SK-N-SH (cell line): ENCODE data around the gene SMLR1. TPM values are rescaled to one million over a fixed set of nuclear protein-coding genes. Genes with fewer than 3 reads are reported as not detected.
A peak's percentile ranks its signal among the peaks of the same experiment; 100 is the strongest.

ENCODE experiments used
- CTCF ChIA-PET: fragments of 300-600, 350-600 bp; formaldehyde crosslinking; extraction: SDS; loops from one replicate; lab custom pipeline; 2021; lab: Yijun Ruan, JAX
- POLR2A ChIA-PET: fragments of 350-600 bp; sonication (Branson Sonifier 250); formaldehyde crosslinking; extraction: SDS; loops from one replicate; lab custom pipeline; 2020; ENCODE audit warnings: antibody characterized with exemption, inconsistent platforms; lab: Yijun Ruan, JAX
- DNase-seq: peaks from one replicate; pipeline ENCODE4 v3.0.0; 2012
- H2AFZ ChIP-seq: fragments of 200-600 bp; sonication (generic); 2 replicates; pipeline ENCODE4 v1.8.1; 2016; ENCODE audit warnings: antibody characterized with exemption, mild to moderate bottlenecking, low read depth
- H3F3A ChIP-seq: fragments of 200-600 bp; sonication (generic); replicated peaks from 2 replicates; pipeline ENCODE3; 2016; ENCODE audit warnings: antibody characterized with exemption, mild to moderate bottlenecking; ENCODE audit not compliant: insufficient read depth
- H3K27ac ChIP-seq, 2 experiments: fragments of 200-500 bp in 1 of 2; fragments of 200-600 bp in 1 of 2; sonication (Bioruptor generic) in 1 of 2; sonication (generic), shearing (Covaris generic) in 1 of 2; 2 replicates each; pipeline versions ENCODE4 v1.5.1 to v1.6.1; 2014 to 2016; ENCODE audit warnings: low read depth in 2 of 2, inconsistent platforms in 1 of 2, low read length in 1 of 2, mild to moderate bottlenecking in 1 of 2, mixed read lengths in 1 of 2
- H3K27me3 ChIP-seq: fragments of 200-600 bp; sonication (generic), shearing (Covaris generic); 2 replicates; pipeline ENCODE4 v1.6.1; 2016; ENCODE audit warnings: mixed run types; ENCODE audit not compliant: insufficient read depth
- H3K36me3 ChIP-seq, 2 experiments: fragments of 200-500 bp in 1 of 2; fragments of 200-600 bp in 1 of 2; sonication (Bioruptor generic) in 1 of 2; sonication (generic) in 1 of 2; replicated peaks in 1 of 2; 2 replicates each; pipeline versions ENCODE3 to v1.5.1; 2014 to 2016; ENCODE audit warnings: low read length in 1 of 2, mild to moderate bottlenecking in 1 of 2; ENCODE audit not compliant: insufficient read depth in 2 of 2, control insufficient read depth in 1 of 2
- H3K4me1 ChIP-seq, 2 experiments: fragments of 200-500 bp in 1 of 2; fragments of 200-600 bp in 1 of 2; sonication (Bioruptor generic) in 1 of 2; sonication (generic), shearing (Covaris generic) in 1 of 2; 2 replicates each; pipeline versions ENCODE4 v1.5.1 to v1.6.1; 2014 to 2016; ENCODE audit warnings: low read depth in 1 of 2, low read length in 1 of 2, mixed run types in 1 of 2; ENCODE audit not compliant: insufficient read depth in 2 of 2, control insufficient read depth in 1 of 2
- H3K4me2 ChIP-seq: fragments of 200-600 bp; sonication (generic), shearing (Covaris generic); 2 replicates; pipeline ENCODE4 v1.6.1; 2017; ENCODE audit warnings: mixed run types
- H3K4me3 ChIP-seq, 2 experiments: fragments of 200-500 bp in 1 of 2; fragments of 200-600 bp in 1 of 2; sonication (Bioruptor generic) in 1 of 2; sonication (generic), shearing (Covaris generic) in 1 of 2; 2 replicates each; pipeline versions ENCODE4 v1.5.1 to v1.8.1; 2014 to 2016; ENCODE audit warnings: low read depth in 2 of 2, inconsistent platforms in 1 of 2, low read length in 1 of 2, mild to moderate bottlenecking in 1 of 2, mixed read lengths in 1 of 2, moderate library complexity in 1 of 2
- H3K79me2 ChIP-seq: fragments of 200-600 bp; sonication (generic); 2 replicates; pipeline ENCODE4 v1.8.1; 2017; ENCODE audit warnings: mild to moderate bottlenecking; ENCODE audit not compliant: insufficient read depth
- H3K9ac ChIP-seq: fragments of 200-600 bp; sonication (generic); 2 replicates; pipeline ENCODE4 v1.6.1; 2017; ENCODE audit warnings: mixed run types
- H3K9me2 ChIP-seq: fragments of 200-600 bp; sonication (generic); 2 replicates; pipeline ENCODE4 v1.6.1; 2017; ENCODE audit warnings: mixed run types
- H3K9me3 ChIP-seq: fragments of 200-600 bp; sonication (generic); 2 replicates; pipeline ENCODE4 v1.6.1; 2017; ENCODE audit warnings: mixed run types, mild to moderate bottlenecking, moderate library complexity
- H4K20me1 ChIP-seq: fragments of 200-600 bp; sonication (generic); 2 replicates; pipeline ENCODE4 v1.6.1; 2017; ENCODE audit warnings: mild to moderate bottlenecking, mixed run types; ENCODE audit not compliant: insufficient read depth
- CHD2 ChIP-seq: fragments of 150-350 bp; IDR thresholded peaks from 2 replicates; pipeline ENCODE4 v1.6.1; 2018; ENCODE audit warnings: low read length; ENCODE audit not compliant: partially characterized antibody
- EP300 ChIP-seq, 2 experiments: IDR thresholded peaks; 2 replicates each; pipeline versions ENCODE4 v1.4.0 to v1.6.1; 2012; ENCODE audit warnings: borderline replicate concordance in 1 of 2, low read depth in 1 of 2, low read length in 1 of 2
- EZH2phosphoT487 ChIP-seq: fragments of 200-600 bp; sonication (generic); IDR thresholded peaks from 2 replicates; pipeline ENCODE4 v1.6.1; 2017; ENCODE audit warnings: low read depth, mixed run types, mild to moderate bottlenecking, antibody characterized with exemption, moderate library complexity, borderline replicate concordance
- FOSL2 ChIP-seq: IDR thresholded peaks from 2 replicates; pipeline ENCODE4 v1.4.0; 2012; ENCODE audit warnings: low read depth, mild to moderate bottlenecking, moderate library complexity, borderline replicate concordance
- FOXJ3 ChIP-seq: sonication (generic); formaldehyde crosslinking; IDR thresholded peaks from 2 replicates; pipeline ENCODE4 v1.5.1; 2020; ENCODE audit warnings: mild to moderate bottlenecking, missing genetic modification reagents
- MXI1 ChIP-seq: IDR thresholded peaks from 2 replicates; pipeline ENCODE4 v1.6.1; 2012; ENCODE audit warnings: mild to moderate bottlenecking, low read depth, low read length, improper control_type of control experiment
- RAD21 ChIP-seq: IDR thresholded peaks from 2 replicates; pipeline ENCODE4 v1.6.1; 2012; ENCODE audit warnings: mild to moderate bottlenecking, low read length
- SIN3A ChIP-seq: IDR thresholded peaks from 2 replicates; pipeline ENCODE4 v1.6.1; 2012; ENCODE audit warnings: low read depth, mild to moderate bottlenecking, low read length, moderate library complexity, borderline replicate concordance
- SMC3 ChIP-seq: IDR thresholded peaks from 2 replicates; pipeline ENCODE4 v1.6.1; 2012; ENCODE audit warnings: low read depth, low read length, improper control_type of control experiment
- TAF1 ChIP-seq: IDR thresholded peaks from 2 replicates; pipeline ENCODE4 v1.6.1; 2012; ENCODE audit warnings: low read depth, mild to moderate bottlenecking, low read length, moderate library complexity, borderline replicate concordance
- TEAD4 ChIP-seq: IDR thresholded peaks from 2 replicates; pipeline ENCODE4 v1.4.0; 2012; ENCODE audit warnings: mild to moderate bottlenecking, borderline replicate concordance; ENCODE audit not compliant: insufficient read depth
- USF2 ChIP-seq: fragments of 150-350 bp; IDR thresholded peaks from 2 replicates; pipeline ENCODE4 v1.6.1; 2017; ENCODE audit warnings: antibody characterized with exemption, low read length, low read depth, borderline replicate concordance
- YY1 ChIP-seq: IDR thresholded peaks from 2 replicates; pipeline ENCODE4 v1.4.0; 2012; ENCODE audit warnings: low read depth, mild to moderate bottlenecking
- WGBS: methylation state at CpG from one replicate; pipeline ENCODE4 v1.1.6; 2017; ENCODE audit warnings: low lambda C conversion rate; 5-methylcytosine and 5-hydroxymethylcytosine counted together
- polyA plus RNA-seq, 3 experiments: library from polyadenylated mRNA; depleted of rRNA; stranded (reverse); fragments of >200 nt; gene quantifications; 2 replicates each; pipeline ENCODE4 v1.2.3, GENCODE V29; 2012
- TF ChIP-seq, protein P1 (sequence below): IDR thresholded peaks from 2 replicates; pipeline ENCODE4 v1.4.0; 2012; ENCODE audit warnings: low read depth, borderline replicate concordance
- TF ChIP-seq, protein P2 (sequence below): fragments of 200-600 bp; sonication (generic); IDR thresholded peaks from 2 replicates; pipeline ENCODE4 v1.6.1; 2017; ENCODE audit warnings: antibody characterized with exemption, mild to moderate bottlenecking, moderate library complexity

SMLR1 gene
- polyA plus RNA-seq, 1 of the 3 experiments (the other 2 are of a cell fraction) = 0.03 TPM

DNA sequence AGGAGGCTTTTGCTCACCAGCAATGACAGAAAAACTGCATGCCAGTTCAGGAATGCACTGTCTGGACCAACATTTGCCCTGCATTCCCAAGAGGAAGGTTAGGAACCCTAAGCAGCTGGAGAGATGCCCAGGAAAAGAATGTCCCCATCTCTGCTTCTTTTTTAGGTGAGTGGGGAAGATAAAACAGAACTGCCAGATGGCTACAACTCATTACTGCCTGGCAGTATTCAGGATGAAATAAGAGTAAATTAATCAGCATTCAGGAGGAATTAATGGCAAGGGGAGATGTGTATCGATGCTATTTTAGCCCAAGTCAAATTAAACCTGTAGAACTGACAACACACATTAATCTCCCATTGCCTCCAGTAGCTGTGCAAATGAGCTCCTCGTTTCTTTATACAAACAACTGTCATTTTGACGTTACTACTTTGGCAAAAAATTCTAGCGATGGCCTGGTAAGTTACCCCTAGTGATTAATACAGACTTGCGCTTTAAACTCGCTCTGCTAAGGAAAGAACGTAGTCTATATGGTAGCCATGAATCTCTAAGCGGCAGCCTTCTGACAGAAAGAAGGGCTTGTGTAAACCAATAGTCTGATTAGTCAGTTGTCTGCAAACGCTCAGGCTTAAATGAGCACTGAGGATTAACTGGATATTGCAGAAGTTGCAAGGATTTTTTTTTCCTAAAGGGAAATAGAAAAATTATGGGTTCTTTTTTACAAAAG is 16.7 kb upstream of the SMLR1 start (continued):
- TF ChIP-seq MXI1 (no peak), SMC3 (no peak), TAF1 (no peak), USF2 (no peak), FOXJ3 (no peak), SIN3A (0 out of 2 replicates have a peak, but pooled peaks have one; percentile 52)
- TF ChIP-seq, protein P1, sequence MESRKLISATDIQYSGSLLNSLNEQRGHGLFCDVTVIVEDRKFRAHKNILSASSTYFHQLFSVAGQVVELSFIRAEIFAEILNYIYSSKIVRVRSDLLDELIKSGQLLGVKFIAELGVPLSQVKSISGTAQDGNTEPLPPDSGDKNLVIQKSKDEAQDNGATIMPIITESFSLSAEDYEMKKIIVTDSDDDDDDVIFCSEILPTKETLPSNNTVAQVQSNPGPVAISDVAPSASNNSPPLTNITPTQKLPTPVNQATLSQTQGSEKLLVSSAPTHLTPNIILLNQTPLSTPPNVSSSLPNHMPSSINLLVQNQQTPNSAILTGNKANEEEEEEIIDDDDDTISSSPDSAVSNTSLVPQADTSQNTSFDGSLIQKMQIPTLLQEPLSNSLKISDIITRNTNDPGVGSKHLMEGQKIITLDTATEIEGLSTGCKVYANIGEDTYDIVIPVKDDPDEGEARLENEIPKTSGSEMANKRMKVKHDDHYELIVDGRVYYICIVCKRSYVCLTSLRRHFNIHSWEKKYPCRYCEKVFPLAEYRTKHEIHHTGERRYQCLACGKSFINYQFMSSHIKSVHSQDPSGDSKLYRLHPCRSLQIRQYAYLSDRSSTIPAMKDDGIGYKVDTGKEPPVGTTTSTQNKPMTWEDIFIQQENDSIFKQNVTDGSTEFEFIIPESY = no peak

DNA sequence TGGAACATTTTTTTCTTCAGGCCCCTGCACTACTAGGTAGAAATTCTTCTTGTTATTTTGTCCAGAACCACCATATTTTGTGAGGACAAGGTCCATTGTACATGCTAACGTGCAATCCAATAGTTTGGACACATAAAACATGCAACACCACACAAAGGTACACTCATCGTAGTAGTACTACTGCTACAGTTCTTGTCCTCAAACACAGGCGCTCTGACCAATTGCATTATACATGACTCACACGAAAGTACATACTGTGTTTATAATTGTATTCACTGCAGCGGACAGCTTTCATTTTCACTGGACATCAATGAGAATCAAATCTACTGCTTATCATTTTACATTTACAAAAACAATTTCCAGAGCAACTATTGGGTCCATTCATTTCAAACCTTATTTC is 15.3 kb upstream of the SMLR1 start:
- H3K4me3 ChIP-seq = no peak overlapping the region
- DNase-seq = no peak
- H3K27ac ChIP-seq = no peak overlapping the region
- 0 out of 2 replicates have a peak overlapping the region, but pooled peaks have one; percentile 23 for H3K4me2 ChIP-seq
- POLR2A ChIA-PET = no interaction called here
- H2AFZ ChIP-seq = no peak overlapping the region
- TF ChIP-seq EP300 (IDR thresholded peaks at IDR 0.05; ENCODE audit: borderline replicate concordance in 1 of 2, low read depth in 1 of 2, low read length in 1 of 2) (no peak), FOSL2 (peak; percentile 18; the same call in 1 of the 2 replicates)
- TF ChIP-seq, all 33 proteins: peak for 1
- Histone ChIP-seq H3K27me3 (no peaks in the 10 kb centered on the region), H3F3A (peaks cover 10% of the 10 kb centered on the region), H3K36me3 (no peaks in the 10 kb centered on the region), H3K9ac (no peak overlapping the region), H3K9me2 (no peaks in the 10 kb centered on the region), H3K79me2 (no peaks in the 10 kb centered on the region), H3K4me1 (no peaks in the 10 kb centered on the region; a peak in 3 of 4 replicates), H3K9me3 (no peaks in the 10 kb centered on the region), H4K20me1 (no peaks in the 10 kb centered on the region)
- 36% methylated on average over 5 of the region's 5 CpGs for WGBS
- CTCF ChIA-PET = interaction anchor here (0.7 kb wide), 1 partner anchor 15 kb away, joined by 3 read pairs; no protein-coding TSS in a partner anchor

GRCh38 chr6:130814506-130814905 is 12.7 kb upstream of the SMLR1 start:
- Histone ChIP-seq H3K4me3 (no peak overlapping the region), H2AFZ (no peak overlapping the region), H4K20me1 (no peaks in the 10 kb centered on the region), H3F3A (peaks cover 9% of the 10 kb centered on the region), H3K27me3 (no peaks in the 10 kb centered on the region), H3K9me3 (no peaks in the 10 kb centered on the region), H3K4me2 (no peak overlapping the region), H3K9me2 (no peaks in the 10 kb centered on the region), H3K4me1 (no peaks in the 10 kb centered on the region; a peak in 3 of 4 replicates), H3K27ac (no peak overlapping the region), H3K9ac (no peak overlapping the region), H3K79me2 (no peaks in the 10 kb centered on the region), H3K36me3 (no peaks in the 10 kb centered on the region)
- no peak for TF ChIP-seq YY1
- TF ChIP-seq, protein P2, sequence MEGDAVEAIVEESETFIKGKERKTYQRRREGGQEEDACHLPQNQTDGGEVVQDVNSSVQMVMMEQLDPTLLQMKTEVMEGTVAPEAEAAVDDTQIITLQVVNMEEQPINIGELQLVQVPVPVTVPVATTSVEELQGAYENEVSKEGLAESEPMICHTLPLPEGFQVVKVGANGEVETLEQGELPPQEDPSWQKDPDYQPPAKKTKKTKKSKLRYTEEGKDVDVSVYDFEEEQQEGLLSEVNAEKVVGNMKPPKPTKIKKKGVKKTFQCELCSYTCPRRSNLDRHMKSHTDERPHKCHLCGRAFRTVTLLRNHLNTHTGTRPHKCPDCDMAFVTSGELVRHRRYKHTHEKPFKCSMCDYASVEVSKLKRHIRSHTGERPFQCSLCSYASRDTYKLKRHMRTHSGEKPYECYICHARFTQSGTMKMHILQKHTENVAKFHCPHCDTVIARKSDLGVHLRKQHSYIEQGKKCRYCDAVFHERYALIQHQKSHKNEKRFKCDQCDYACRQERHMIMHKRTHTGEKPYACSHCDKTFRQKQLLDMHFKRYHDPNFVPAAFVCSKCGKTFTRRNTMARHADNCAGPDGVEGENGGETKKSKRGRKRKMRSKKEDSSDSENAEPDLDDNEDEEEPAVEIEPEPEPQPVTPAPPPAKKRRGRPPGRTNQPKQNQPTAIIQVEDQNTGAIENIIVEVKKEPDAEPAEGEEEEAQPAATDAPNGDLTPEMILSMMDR = no peak
- no peak for TF ChIP-seq CHD2
- TF ChIP-seq USF2 = no peak
- TF ChIP-seq RAD21 = no peak
- TF ChIP-seq TEAD4 = no peak
- no peak for TF ChIP-seq EZH2phosphoT487
- TF ChIP-seq SMC3 = no peak
- DNase-seq = no peak
- CTCF ChIA-PET = interaction anchor here (1.3 kb wide), 1 partner anchor 71 kb away, joined by 3 read pairs; no protein-coding TSS in a partner anchor
- WGBS = 77% methylated on average over 3 of the region's 3 CpGs
- POLR2A ChIA-PET = no interaction called here
